GM18517 (cell line): ENCODE data around the gene HNRNPM.
A peak's percentile ranks its signal among the peaks of the same experiment; 100 is the strongest.
"Not testable (repeated sequence)": the region's sequence is repeated elsewhere in the genome, so short reads cannot be mapped to it uniquely, and the experiment has no call there.

Source experiments
- ATAC-seq: cut with Tn5 transposase; IDR thresholded peaks from one replicate; pipeline ENCODE4 v1.9.1; 2021; ENCODE audit warnings: mild to moderate bottlenecking, moderate library complexity; ENCODE audit not compliant: unreplicated experiment

The HNRNPM gene

GRCh38 chr19:8444677-8445487, at the start of gene HNRNPM:
HNRNPM (plus strand) TSS chr19:8444975; CDS start chr19:8444999, 24 bp downstream.
- ATAC-seq: peak; percentile 84

GRCh38 chr19:8395621-8396082, 49.1 kb upstream of the HNRNPM start:
- no peak for ATAC-seq

- no peak for ATAC-seq
These were observed 48.6 kb upstream of the HNRNPM start for GRCh38 chr19:8396185-8396562.

- ATAC-seq: no peak
These were observed 48.1 kb upstream of the HNRNPM start for GRCh38 chr19:8396563-8397203.

GRCh38 chr19:8397271-8397670, 47.5 kb upstream of the HNRNPM start:
- no peak for ATAC-seq

GRCh38 chr19:8397746-8398310, 46.9 kb upstream of the HNRNPM start:
- ATAC-seq: no peak

GRCh38 chr19:8398311-8398771, 46.4 kb upstream of the HNRNPM start:
- ATAC-seq: no peak

GRCh38 chr19:8399681-8400188, 45.0 kb upstream of the HNRNPM start:
- ATAC-seq: no peak

- ATAC-seq: no peak
These were observed 42.8 kb upstream of the HNRNPM start for GRCh38 chr19:8401981-8402411.

GRCh38 chr19:8403098-8403819, 41.5 kb upstream of the HNRNPM start:
- no peak for ATAC-seq

- no peak for ATAC-seq
These were observed 41.0 kb upstream of the HNRNPM start for GRCh38 chr19:8403820-8404109.

- ATAC-seq: no peak
These were observed 40.2 kb upstream of the HNRNPM start for GRCh38 chr19:8404391-8405151.

- not testable (repeated sequence) for ATAC-seq
These were observed 34.1 kb upstream of the HNRNPM start for GRCh38 chr19:8410718-8411117.

- ATAC-seq: peak; percentile 92
These were observed 31.8 kb upstream of the HNRNPM start, which contains the start of gene MARCHF2 for GRCh38 chr19:8412783-8413628. MARCHF2 (plus strand) TSS chr19:8413305; CDS start chr19:8421841, 8,536 bp downstream.

GRCh38 chr19:8413629-8413995, 31.2 kb upstream of the HNRNPM start:
- ATAC-seq: no peak

GRCh38 chr19:8416796-8417195, 28.0 kb upstream of the HNRNPM start:
- no peak for ATAC-seq

- ATAC-seq: no peak
These were observed 23.0 kb upstream of the HNRNPM start for GRCh38 chr19:8421484-8422461.

GRCh38 chr19:8423817-8424223, 21.0 kb upstream of the HNRNPM start:
- ATAC-seq: no peak
